GM19099 (cell line): Measurements from ENCODE around the gene UBE2F.

Source experiments
- POLR2A ChIP-seq: IDR thresholded peaks from 3 replicates; pipeline ENCODE4 v1.6.1; 2011; ENCODE audit warnings: low read depth; ENCODE audit not compliant: insufficient read length; ENCODE audit errors: extremely low read depth

The UBE2F gene

DNA sequence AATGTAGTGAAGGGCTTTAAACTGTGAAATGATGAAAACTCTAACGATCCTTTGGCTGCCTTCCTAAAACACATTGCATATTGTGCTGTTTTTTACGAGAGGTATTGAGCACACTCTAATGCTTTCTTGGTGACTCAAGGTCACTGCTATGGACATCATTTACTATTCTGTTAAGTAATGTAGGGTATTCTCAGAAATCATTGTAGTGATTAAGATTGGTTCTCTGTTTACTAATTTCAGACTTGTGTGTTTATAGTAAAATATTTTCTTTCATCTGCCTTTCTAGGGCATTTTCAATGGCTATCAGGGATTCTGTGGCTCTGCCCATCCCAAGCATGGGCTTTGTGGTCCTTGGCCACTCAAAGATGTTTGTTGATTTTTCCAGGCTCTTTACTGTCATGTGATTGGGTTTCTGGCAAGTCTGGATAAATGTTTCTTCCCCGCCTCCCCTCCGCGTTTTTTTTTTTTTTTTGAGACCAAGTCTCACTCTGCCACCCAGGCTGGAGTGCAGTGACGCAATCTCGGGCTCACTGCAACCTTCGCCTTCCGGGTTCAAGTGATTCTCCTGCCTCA lies 29.3 kb downstream of the UBE2F start:
- TF ChIP-seq POLR2A: no peak

DNA sequence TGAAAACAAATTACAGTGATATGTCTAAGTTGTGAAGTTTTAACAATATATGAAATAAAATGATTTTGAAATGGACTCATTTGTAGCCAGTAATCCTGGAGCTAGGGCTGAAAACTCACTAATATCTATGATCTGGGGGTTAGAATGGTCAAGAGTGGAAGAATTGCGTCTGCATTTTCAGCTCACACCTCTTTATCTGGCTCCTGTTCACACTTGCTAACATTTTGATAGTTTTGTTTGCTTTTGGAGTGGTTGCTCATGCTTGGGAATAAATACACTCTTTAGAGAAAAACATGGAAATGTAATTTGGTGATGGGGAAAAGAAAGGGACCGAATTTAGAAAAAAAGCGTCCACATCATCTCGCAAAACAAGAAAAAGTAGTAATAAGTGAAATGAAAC lies 30.7 kb downstream of the UBE2F start:
- no peak for TF ChIP-seq POLR2A

DNA sequence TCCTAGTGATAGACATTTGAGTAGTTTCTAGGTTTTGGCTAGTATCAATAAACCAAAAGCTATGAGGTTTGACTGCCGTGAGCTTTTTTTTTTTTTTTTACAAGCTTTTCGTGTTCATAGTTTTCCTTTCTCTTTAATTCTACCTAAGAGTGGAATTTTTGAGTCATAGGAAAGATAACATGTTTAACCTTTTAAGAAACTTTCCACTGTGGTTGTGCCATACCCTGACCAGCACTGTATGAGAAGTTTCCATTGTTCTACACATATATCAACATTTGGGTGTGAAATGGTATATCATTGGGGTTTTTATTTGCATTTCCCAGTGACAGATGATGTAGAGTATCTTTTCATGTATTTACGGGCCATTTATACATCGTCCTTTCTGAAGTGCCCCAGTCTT lies 31.7 kb downstream of the UBE2F start:
- no peak for TF ChIP-seq POLR2A

DNA sequence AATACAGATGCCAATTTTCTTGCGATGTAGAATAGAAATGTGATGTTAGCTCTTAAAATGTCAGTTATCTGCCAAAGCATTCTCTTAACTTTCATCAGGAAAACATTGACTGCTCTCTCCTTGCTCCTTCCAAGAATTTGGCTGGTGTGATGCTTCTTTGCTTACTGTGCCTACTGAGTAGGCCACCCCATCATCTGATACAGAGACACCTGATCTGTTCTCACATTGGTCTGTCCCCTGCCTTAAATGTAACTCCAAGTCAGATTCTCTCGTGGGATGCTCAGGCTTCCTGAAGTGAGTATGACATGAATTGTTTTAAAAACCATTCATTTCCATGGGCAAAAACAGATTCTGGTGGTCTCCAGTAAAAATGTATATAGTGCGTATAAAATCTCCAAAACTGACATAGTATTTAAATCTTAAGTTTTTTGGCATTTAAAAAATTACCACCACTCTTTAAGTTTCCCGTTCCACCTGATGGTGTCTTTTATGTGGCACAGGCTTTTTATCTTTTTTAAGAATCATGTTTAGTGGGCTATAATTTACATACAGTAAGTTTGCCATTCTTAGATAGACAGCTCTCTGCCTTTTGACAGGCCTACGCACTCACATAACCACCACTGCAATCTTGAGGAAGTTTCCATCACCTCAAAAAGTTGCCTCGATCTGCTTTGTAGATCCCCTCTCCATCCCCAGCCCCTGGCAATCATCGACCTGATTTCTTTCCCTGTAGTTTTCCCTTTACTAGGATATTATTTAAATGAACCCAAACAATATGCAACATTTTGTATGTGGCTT lies 36.6 kb downstream of the UBE2F start:
- no peak for TF ChIP-seq POLR2A

DNA sequence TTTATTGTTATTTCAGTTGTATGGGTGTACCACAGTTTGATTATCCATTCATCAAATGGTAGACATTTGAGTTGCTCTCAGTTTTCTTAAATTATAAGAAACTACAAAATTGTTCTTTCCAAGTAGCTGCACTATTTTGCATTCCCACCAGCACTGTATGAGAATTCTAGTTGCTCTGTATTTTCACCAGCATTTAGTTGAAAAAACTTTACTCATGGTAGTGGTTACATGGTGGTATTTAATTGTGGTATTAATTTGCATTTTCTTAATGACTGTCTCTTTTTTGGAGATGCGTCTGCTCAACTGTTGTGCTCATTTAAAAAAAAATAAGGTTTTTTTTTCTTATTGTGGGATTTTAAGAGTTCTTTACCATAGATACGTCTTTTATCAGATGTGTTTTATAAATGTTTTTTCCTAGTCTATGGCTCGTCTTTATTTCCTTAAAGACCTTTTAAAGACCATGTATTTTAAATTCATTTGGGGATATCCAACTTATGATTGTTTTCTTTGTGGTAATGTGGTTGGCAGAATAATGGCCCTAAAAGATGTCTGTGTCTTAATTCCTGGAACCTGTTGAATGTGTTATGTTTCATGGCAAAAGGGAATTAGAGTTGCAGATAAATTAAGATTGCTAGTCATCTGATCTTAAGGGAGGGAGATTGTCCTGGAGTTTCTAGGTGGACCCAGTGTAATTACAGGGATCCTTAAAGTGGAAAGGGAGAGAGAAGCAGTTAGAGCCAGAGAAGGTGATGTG lies 37.4 kb downstream of the UBE2F start:
- no peak for TF ChIP-seq POLR2A

DNA sequence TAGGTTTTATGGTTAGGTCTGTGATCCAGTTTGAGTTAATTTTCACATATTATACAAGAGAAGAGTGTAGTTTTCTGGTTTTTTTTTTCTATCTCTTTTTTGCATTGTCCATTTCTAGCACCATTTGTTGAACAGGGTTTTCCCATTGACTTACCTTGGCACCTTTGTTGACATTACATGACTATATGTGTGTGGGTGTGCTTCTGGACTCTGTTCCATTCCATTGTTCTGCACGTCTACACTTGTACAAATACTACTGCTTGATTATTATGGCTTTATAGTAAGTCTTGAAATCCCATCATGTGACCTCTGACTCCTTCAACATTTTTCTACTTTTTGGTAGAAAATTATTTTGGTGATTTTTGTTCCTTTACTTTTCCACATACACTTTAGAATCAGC lies 38.7 kb downstream of the UBE2F start:
- TF ChIP-seq POLR2A: no peak

DNA sequence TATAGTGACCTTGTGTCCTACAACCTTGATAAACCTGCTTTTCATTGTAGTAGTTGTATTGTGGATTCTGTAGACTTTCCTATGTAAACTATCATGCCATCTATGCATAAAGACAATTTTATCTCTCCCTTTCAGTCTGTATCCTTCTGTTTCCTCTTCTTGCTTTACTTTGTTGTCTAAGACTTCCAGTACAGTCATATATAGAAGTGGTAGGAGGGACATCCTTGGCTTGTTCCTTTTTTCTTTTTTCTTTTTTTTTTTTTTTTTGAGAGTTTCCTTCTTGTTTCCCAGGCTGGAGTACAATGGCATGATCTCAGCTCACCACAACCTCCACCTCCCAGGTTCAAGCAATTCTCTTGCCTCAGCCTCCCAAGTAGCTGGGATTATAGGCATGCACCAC lies 39.7 kb downstream of the UBE2F start:
- TF ChIP-seq POLR2A: no peak

DNA sequence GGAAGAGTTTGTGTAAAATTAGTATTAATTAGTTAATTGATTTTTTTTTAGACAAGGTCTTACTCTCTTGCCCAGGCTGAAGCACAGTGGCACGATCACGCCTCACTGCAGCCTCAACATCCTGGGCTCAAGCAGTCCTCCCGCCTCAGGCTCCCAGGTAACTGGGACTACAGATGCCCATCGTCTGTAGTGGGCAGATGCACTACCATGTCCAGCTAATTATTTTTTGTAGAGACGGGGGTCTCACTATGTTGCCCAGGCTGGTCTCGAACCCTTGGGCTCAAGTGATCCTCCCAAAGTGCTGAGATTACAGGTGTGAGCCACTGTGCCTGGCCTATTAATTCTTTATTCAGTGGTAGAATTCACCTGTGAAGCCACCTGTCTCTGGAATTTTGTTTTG lies 41.1 kb downstream of the UBE2F start:
- TF ChIP-seq POLR2A: no peak

DNA sequence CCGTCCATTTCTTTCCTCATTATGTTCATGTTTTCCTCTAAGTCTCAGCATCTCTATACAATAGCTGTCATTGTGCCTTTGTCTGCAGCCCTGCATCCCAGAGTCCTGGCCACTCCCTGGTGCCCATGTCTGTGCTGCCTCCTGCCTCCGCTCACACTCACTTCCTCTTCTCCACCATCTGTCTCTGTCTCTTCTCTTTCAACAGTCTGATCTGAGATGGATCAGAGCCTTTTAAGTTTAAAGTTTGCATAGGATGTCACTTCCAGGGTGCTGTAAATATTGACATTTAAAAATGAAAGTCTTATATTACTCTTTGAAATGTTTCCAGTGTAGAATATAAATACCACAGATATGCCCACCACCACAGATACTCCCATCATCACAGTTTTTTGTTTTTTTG lies 42.7 kb downstream of the UBE2F start:
- TF ChIP-seq POLR2A: no peak

DNA sequence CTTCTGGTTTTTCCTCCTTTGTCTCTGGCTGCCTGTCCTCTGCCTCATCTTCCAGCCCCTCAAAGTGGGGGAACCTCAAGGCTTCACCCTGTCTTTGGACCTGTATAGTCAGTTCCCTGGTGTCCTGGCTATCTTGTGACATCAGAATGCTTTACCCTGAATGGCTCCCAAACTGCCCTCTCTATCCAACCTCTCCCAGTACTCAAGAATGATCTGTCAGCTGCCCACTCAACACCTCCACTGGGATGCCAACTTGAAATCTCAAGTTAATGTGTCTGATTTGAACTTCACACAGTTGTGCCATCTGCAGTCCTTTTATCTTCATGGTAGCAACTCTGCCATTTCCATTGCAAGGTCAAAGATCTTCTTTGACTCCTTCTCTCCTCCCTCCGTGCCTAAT lies 43.8 kb downstream of the UBE2F start:
- TF ChIP-seq POLR2A: no peak

DNA sequence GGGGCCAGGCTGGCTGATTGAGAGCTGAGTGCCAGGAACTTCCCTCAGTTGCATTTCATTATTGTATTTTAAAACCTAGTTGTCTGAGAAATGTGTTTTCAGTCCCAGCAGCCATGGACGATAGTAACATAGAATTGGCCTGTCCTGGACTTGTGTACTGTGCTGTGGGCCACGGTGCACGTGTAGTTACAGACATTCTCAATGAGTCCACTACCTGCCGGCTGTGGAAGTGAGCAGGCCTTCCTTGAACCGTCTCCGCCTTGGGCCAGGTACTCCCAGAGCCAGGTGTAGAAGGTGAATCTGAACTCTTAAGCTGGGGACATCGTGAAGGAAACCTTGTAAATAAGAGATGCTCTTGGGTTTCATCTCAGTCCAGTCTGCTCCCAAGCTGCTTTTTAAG lies 47.0 kb downstream of the UBE2F start:
- TF ChIP-seq POLR2A: no peak

DNA sequence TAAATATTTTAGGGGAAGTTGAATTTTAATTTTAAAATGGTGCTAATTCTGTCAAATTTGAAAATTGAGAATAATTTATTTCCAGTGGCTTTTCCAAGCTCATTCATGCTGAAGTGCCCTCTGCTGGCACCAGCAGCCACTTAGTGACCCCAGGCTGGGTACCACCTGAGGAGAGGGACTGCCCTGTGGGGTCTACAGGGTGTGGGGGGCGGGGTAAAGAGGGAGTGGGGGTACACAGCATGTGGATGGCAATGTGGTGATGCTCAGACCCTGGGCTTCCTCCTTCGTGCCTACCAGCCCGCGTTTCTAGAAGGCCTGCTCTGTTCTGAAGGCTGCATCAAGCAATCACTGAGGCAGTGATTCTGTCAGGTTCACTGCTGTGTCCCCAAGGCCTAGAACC lies 48.9 kb downstream of the UBE2F start:
- no peak for TF ChIP-seq POLR2A

DNA sequence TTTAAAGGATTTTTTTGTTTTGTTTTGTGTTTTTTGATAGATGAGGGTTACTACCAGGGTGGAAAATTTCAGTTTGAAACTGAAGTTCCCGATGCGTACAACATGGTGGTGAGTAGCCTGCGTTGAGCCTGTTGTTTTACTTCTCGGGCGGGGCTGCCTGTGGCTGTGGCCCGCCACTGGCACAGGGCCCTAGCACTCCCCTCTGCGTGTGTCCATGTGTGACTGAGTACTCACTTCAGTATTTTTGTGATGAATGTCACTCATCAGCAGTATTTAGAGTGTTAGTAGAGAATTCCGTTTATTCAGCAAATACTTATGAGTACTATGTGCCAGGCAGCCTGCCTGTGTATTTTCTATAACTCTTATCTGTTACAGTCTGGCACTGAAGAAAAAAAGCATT lies 49.7 kb downstream of the UBE2F start:
- no peak for TF ChIP-seq POLR2A

DNA sequence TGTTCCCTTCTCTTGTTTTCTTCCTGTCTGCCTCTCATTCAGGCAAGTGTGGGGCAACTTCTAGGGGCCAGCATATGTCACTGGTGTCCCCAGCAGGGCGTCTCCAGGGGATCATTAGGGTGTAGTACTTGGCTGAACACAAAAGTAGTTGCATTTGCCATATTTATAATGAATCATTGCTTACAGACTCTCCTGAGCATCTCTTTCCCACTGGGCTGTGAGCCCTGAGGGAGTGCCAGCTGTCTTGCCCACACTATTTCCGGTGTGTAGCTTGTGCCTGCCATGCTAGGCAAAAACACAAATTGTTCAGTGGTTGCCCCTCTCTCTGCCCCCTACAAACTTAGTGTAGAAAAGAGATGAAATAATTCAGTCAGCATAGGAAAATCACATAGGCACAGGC lies 53.1 kb downstream of the UBE2F start:
- TF ChIP-seq POLR2A: no peak

DNA sequence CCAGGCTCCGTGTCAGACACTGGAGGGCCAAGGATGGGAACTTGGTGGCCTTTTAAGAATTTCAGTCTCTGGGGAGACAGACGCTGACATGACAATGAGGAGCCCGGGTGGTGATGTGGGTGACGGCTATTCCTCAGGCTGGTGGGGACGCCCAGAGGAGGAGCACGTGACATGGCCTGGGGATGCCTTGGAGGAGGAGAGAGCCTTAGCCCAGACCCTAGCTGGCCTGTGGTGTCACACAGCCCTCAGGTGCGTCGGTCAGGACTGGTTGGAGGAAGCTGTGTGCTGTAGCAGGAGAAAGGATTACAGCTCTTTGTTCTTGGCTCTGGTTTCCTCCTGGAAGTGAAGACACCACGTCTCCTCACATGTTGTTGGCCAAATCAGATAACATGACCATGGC lies 54.0 kb downstream of the UBE2F start:
- TF ChIP-seq POLR2A: no peak

DNA sequence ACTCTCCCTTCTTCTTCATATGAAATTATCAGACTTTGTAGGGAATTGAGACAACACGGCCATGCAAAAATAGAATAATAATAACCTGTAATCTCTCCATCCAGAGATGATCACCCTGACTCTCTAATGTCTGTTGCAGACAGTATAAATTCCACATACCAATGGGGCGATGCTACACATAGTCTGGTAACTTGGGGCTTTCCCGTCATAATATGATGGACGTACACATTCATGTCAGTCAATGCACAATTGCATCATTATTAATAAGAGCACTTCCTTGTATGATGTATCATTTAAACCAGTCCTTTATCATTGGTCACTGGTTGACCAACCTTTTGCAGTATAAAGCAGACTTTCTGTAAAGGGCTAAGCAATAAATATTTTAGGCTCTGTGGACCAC lies 54.5 kb downstream of the UBE2F start:
- TF ChIP-seq POLR2A: no peak
